Loucy (cell line): ENCODE measurements around the gene MON1A.
"Not testable (repeated sequence)": the region's sequence is repeated elsewhere in the genome, so short reads cannot be mapped to it uniquely, and the experiment has no call there.

Experiments
- H2AFZ ChIP-seq: fragments of 200-600 bp; sonication (generic); 2 replicates; pipeline ENCODE4 v1.6.0; 2016; ENCODE audit warnings: antibody characterized with exemption, mild to moderate bottlenecking, low read length, moderate library complexity
- H3F3A ChIP-seq: fragments of 200-600 bp; 2 replicates; pipeline ENCODE4 v1.6.0; 2016; ENCODE audit warnings: antibody characterized with exemption, low read depth, mild to moderate bottlenecking
- H3K27me3 ChIP-seq: fragments of 200-600 bp; sonication (generic); 2 replicates; pipeline ENCODE4 v1.6.1; 2014; ENCODE audit warnings: low read length, mild to moderate bottlenecking; ENCODE audit not compliant: insufficient read depth, poor library complexity, severe bottlenecking
- H3K36me3 ChIP-seq: fragments of 200-600 bp; sonication (generic); 2 replicates; pipeline ENCODE4 v1.6.1; 2016; ENCODE audit warnings: low read length; ENCODE audit not compliant: insufficient read depth
- H3K4me1 ChIP-seq: fragments of 200-600 bp; sonication (generic); 2 replicates; pipeline ENCODE4 v1.5.1; 2014; ENCODE audit warnings: low read length, mild to moderate bottlenecking; ENCODE audit not compliant: insufficient read depth, poor library complexity, severe bottlenecking
- H3K4me2 ChIP-seq: fragments of 200-600 bp; sonication (generic); 2 replicates; pipeline ENCODE4 v1.6.0; 2014; ENCODE audit warnings: antibody characterized with exemption, low read length, low read depth, mild to moderate bottlenecking; ENCODE audit not compliant: poor library complexity, severe bottlenecking
- H3K4me3 ChIP-seq: fragments of 200-600 bp; sonication (generic); 2 replicates; pipeline ENCODE4 v1.5.1; 2014; ENCODE audit warnings: low read length, mild to moderate bottlenecking, mixed read lengths; ENCODE audit not compliant: poor library complexity, severe bottlenecking
- H3K79me2 ChIP-seq: fragments of 200-600 bp; sonication (generic); 2 replicates; pipeline ENCODE4 v1.6.1; 2014; ENCODE audit warnings: low read length; ENCODE audit not compliant: insufficient read depth
- H3K9ac ChIP-seq: fragments of 200-600 bp; sonication (generic); 2 replicates; pipeline ENCODE4 v1.6.0; 2014; ENCODE audit warnings: mild to moderate bottlenecking, low read depth, low read length, moderate library complexity; ENCODE audit not compliant: poor library complexity, severe bottlenecking
- H3K9me2 ChIP-seq: fragments of 200-600 bp; sonication (generic); replicated peaks from 2 replicates; pipeline ENCODE4 v1.6.1; 2016; ENCODE audit warnings: low read depth, low read length, mixed read lengths
- H3K9me3 ChIP-seq: fragments of 200-600 bp; sonication (generic); 2 replicates; pipeline ENCODE4 v1.6.1; 2014; ENCODE audit warnings: mild to moderate bottlenecking, antibody characterized with exemption, low read length, low read depth; ENCODE audit not compliant: insufficient read depth
- H4K20me1 ChIP-seq: fragments of 200-600 bp; sonication (generic); 2 replicates; pipeline ENCODE4 v1.6.0; 2014; ENCODE audit warnings: antibody characterized with exemption, low read length, mild to moderate bottlenecking; ENCODE audit not compliant: insufficient read depth, poor library complexity, severe bottlenecking
- EZH2phosphoT487 ChIP-seq: fragments of 200-600 bp; IDR thresholded peaks from 2 replicates; pipeline ENCODE4 v1.6.1; 2018; ENCODE audit warnings: antibody characterized with exemption, mild to moderate bottlenecking, moderate library complexity, borderline replicate concordance
- TF ChIP-seq, protein P1 (sequence below): fragments of 200-600 bp; sonication (generic); conservative IDR thresholded peaks from 2 replicates; pipeline ENCODE4 v1.5.1; 2014; ENCODE audit warnings: mild to moderate bottlenecking, antibody characterized with exemption, low read length

The MON1A gene

DNA sequence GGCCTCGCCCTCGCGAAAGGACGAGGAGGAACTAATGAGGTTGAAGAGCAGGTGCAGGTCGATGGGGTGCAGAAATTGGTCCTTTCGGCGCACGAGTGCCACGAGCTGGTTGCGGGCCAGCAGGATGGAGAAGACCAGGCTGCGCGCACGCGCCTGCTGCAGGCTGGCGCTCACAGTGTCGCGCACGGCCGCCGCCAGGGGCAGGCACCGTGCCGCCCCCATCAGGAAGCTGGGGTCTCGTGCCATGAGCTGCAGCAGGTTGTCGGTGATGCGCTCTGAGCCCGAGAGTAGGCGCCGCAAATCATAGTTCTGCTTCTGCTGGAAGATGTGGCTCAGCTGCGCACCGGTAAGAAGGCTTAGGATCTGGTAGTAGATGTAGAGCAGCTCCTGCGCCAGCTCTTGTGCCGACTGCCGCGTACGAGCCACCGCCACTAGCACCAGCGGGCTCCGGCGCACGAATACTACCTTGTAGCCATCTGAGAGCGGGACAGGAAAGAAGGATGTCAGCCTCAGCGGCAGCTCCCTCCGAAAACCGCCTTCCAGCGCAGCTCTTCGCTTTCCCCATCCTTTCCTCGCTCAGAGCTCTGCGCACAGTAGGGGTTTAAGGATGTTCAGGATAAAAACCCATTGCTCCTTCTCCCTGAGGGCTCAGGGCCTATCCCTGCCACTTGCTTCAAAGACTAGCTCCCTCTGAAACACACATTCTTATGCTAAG, 19.0 kb downstream of the MON1A start:
- no peak for TF ChIP-seq EZH2phosphoT487
- TF ChIP-seq, protein P1, sequence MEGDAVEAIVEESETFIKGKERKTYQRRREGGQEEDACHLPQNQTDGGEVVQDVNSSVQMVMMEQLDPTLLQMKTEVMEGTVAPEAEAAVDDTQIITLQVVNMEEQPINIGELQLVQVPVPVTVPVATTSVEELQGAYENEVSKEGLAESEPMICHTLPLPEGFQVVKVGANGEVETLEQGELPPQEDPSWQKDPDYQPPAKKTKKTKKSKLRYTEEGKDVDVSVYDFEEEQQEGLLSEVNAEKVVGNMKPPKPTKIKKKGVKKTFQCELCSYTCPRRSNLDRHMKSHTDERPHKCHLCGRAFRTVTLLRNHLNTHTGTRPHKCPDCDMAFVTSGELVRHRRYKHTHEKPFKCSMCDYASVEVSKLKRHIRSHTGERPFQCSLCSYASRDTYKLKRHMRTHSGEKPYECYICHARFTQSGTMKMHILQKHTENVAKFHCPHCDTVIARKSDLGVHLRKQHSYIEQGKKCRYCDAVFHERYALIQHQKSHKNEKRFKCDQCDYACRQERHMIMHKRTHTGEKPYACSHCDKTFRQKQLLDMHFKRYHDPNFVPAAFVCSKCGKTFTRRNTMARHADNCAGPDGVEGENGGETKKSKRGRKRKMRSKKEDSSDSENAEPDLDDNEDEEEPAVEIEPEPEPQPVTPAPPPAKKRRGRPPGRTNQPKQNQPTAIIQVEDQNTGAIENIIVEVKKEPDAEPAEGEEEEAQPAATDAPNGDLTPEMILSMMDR: no peak
- Histone ChIP-seq H3K4me3 (no peak overlapping the region), H3F3A (no peaks in the 10 kb centered on the region), H4K20me1 (no peaks in the 10 kb centered on the region), H2AFZ (no peak overlapping the region), H3K36me3 (peaks cover 4% of the 10 kb centered on the region; the same call in 1 of the 2 replicates), H3K9ac (no peak overlapping the region), H3K27me3 (no peaks in the 10 kb centered on the region), H3K9me2 (no peaks in the 10 kb centered on the region), H3K79me2 (no peaks in the 10 kb centered on the region), H3K9me3 (no peaks in the 10 kb centered on the region), H3K4me2 (no peak overlapping the region), H3K4me1 (peaks cover 6% of the 10 kb centered on the region)

DNA sequence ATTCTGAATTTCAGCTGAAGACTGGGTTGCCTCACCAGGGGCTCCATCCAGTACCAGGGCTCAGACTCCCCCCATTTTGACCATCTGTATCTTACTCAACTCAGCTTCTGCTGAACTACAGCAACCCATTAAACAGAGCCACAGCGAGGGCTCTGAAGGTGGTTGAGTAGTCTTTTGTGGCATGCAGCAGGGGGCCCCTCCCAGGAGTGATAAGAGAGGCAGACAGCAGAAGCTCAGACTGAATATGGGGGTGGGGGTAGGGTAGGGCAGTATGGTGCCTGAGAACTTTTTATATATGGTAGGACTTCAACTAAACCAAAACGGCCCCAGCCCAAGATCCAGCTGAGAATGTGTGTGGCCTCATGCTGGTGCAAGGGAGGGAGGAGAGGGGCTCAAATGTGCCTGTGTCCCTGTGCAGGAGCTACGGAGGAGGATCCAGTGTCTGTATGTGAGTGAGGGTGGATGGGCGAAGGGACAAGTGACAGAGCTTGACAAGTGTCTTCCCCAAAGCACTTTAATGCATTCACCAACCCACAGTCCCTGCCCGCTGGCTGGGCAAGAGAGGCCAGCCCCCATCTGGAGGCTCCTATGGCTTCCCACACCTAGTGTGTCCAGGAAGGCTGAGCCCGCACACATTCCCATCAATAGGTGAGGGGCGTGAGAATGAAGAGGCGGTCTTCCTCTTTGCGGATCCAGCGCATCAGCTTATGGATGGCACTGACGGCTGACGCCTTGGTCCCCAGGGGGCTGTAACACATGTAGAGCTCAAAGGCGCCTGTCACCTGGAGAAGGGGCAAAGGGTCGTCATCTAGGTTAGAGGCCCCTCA, 21.0 kb downstream of the MON1A start:
- Histone ChIP-seq H3K27me3 (no peaks in the 10 kb centered on the region), H3K9ac (no peak overlapping the region), H3K4me1 (peaks cover 6% of the 10 kb centered on the region), H2AFZ (no peak overlapping the region), H3K9me2 (no peaks in the 10 kb centered on the region), H3K79me2 (no peaks in the 10 kb centered on the region), H4K20me1 (no peaks in the 10 kb centered on the region), H3F3A (no peaks in the 10 kb centered on the region), H3K4me2 (no peak overlapping the region), H3K9me3 (no peaks in the 10 kb centered on the region), H3K36me3 (peaks cover 4% of the 10 kb centered on the region; the same call in 1 of the 2 replicates), H3K4me3 (no peak overlapping the region)
- TF ChIP-seq EZH2phosphoT487: no peak
- TF ChIP-seq, protein P1: no peak

GRCh38 chr3:49906073-49906743, 23.4 kb downstream of the MON1A start:
- TF ChIP-seq, protein P1: peak; percentile 82
- TF ChIP-seq EZH2phosphoT487: no peak
- no peaks in the 10 kb centered on the region for H4K20me1 ChIP-seq
- H2AFZ ChIP-seq: peak overlapping the region; percentile 77
- peaks cover 6% of the 10 kb centered on the region for H3K4me1 ChIP-seq
- no peaks in the 10 kb centered on the region for H3K79me2 ChIP-seq
- H3K9me2 ChIP-seq: no peaks in the 10 kb centered on the region
- peak overlapping the region; percentile 54 for H3K4me3 ChIP-seq
- H3K27me3 ChIP-seq: no peaks in the 10 kb centered on the region
- H3K9ac ChIP-seq: peak overlapping the region; percentile 34
- H3K4me2 ChIP-seq: peak overlapping the region; percentile 69
- H3F3A ChIP-seq: no peaks in the 10 kb centered on the region
- peaks cover 4% of the 10 kb centered on the region; the same call in 1 of the 2 replicates for H3K36me3 ChIP-seq
- no peaks in the 10 kb centered on the region for H3K9me3 ChIP-seq

DNA sequence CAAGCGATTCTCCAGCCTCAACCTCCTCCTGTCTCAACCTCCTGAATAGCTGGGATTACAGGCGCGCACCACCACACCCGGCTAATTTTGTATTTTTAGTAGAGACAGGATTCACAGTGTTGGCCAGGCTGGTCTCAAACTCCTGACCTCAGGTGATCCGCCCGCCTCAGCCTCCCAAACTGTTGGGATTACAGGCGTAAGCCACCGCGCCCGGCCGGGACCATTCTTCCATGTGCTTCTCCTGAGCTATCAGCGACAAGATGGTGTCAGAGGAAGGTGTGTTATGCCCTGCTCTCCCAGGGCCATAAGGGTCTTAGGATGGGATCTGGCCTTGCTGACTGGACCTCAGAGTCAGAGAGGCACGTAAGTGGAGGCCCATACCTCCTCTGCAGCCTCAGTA, 25.2 kb downstream of the MON1A start:
- peak overlapping the region; percentile 63 for H3K9ac ChIP-seq
- not testable (repeated sequence) for H3K27me3 ChIP-seq, H4K20me1 ChIP-seq, H3F3A ChIP-seq, H3K36me3 ChIP-seq, H3K9me3 ChIP-seq, H3K9me2 ChIP-seq, H3K79me2 ChIP-seq, H3K4me1 ChIP-seq, H2AFZ ChIP-seq
- H3K4me2 ChIP-seq: peak overlapping the region; percentile 62
- peak overlapping the region; percentile 66 for H3K4me3 ChIP-seq
